K562 (cell line): ENCODE results near the gene PYGO2. TPM values are rescaled to one million over a fixed set of nuclear protein-coding genes. Genes with fewer than 3 reads are reported as not detected.

Experiments
- BRD4 ChIP-seq: fragments of 200-600 bp; sonication (generic); IDR thresholded peaks from 2 replicates; pipeline ENCODE4 v1.6.1; 2017; ENCODE audit warnings: inconsistent platforms
- CBX3 ChIP-seq, 2 experiments: IDR thresholded peaks; 1 replicate in 1 of 2; 2 replicates in 1 of 2; pipeline ENCODE4 v1.6.1; 2012; ENCODE audit warnings: inconsistent platforms in 2 of 2, low read length in 2 of 2, borderline replicate concordance in 1 of 2, control low read depth in 1 of 2
- FOXJ3 ChIP-seq: sonication (generic); formaldehyde crosslinking; IDR thresholded peaks from 2 replicates; pipeline ENCODE4 v1.4.0; 2020; ENCODE audit warnings: mild to moderate bottlenecking, missing genetic modification reagents
- KAT7 ChIP-seq: sonication (generic); formaldehyde crosslinking; IDR thresholded peaks from 2 replicates; pipeline ENCODE4 v1.8.0; 2022; ENCODE audit warnings: missing genetic modification reagents, mild to moderate bottlenecking, borderline replicate concordance
- MEF2A ChIP-seq: IDR thresholded peaks from 2 replicates; pipeline ENCODE4 v1.6.1; 2011; ENCODE audit warnings: low read depth, mild to moderate bottlenecking, low read length, moderate library complexity; ENCODE audit not compliant: control insufficient read depth
- NONO ChIP-seq, 2 experiments: fragments of 200-400 bp in 1 of 2; fragments of 450-650 bp in 1 of 2; formaldehyde crosslinking in 1 of 2; IDR thresholded peaks; 2 replicates each; pipeline ENCODE4 v1.6.1; 2017; ENCODE audit warnings: low read depth in 2 of 2, mild to moderate bottlenecking in 2 of 2, moderate library complexity in 2 of 2, low read length in 1 of 2
- NR1H2 ChIP-seq: sonication (generic); formaldehyde crosslinking; IDR thresholded peaks from 2 replicates; pipeline ENCODE4 v1.4.0; 2020; ENCODE audit warnings: mild to moderate bottlenecking, missing genetic modification reagents
- PCBP1 ChIP-seq: fragments of 200-400 bp; formaldehyde crosslinking; IDR thresholded peaks from 2 replicates; pipeline ENCODE4 v1.6.1; 2018; ENCODE audit warnings: mild to moderate bottlenecking, low read depth, low read length; ENCODE audit not compliant: poor library complexity, severe bottlenecking
- PHB ChIP-seq: fragments of 250-450 bp; sonication (Bioruptor Pico); IDR thresholded peaks from 2 replicates; pipeline ENCODE4 v1.5.0; 2021
- SIN3B ChIP-seq: fragments of 450-650 bp; IDR thresholded peaks from 2 replicates; pipeline ENCODE4 v1.6.1; 2017; ENCODE audit warnings: low read depth, mild to moderate bottlenecking, moderate library complexity
- STAT5B ChIP-seq: fragments of 250-450 bp; sonication (Bioruptor Pico); IDR thresholded peaks from 2 replicates; pipeline ENCODE4 v1.8.0; 2021; ENCODE audit warnings: mild to moderate bottlenecking, inconsistent platforms
- ZNF197 ChIP-seq: fragments of 200-800 bp; sonication (Bioruptor generic); IDR thresholded peaks from 2 replicates; pipeline ENCODE4 v1.6.1; 2016; ENCODE audit warnings: low read depth, missing genetic modification characterization, missing compliant biosample characterization
- ZNF79 ChIP-seq: fragments of 250-450 bp; sonication (Bioruptor Pico); IDR thresholded peaks from 2 replicates; pipeline ENCODE4 v1.4.0; 2020; ENCODE audit warnings: low read depth, mild to moderate bottlenecking, moderate library complexity
- polyA plus RNA-seq, 8 experiments: library from polyadenylated mRNA; depleted of rRNA in 4 of 8; stranded (reverse) in 5 of 8; unstranded in 3 of 8; fragments of >200 nt; fragmentation: Nextera tagmentation in 2 of 8; fragmentation: Illumina TruSeq in 1 of 8; extraction: Ambion mirVana in 2 of 8; extraction: Trizol in 1 of 8; gene quantifications; 2 replicates each; pipeline versions ENCODE4 v1.2.1 to v1.2.3, GENCODE V29; 2011 to 2014; ENCODE audit warnings: inconsistent platforms in 1 of 8, missing spikeins in 1 of 8
- total RNA-seq, 7 experiments: library from RNA; depleted of rRNA in 6 of 7; stranded (reverse); fragments of >200 nt in 6 of 7; fragmentation: Illumina TruSeq in 2 of 7; extraction: Trizol in 2 of 7; gene quantifications; 2 replicates each; pipeline versions ENCODE4 v1.2.1 to v1.2.3, GENCODE V29; 2011 to 2021; ENCODE audit warnings: low replicate concordance in 1 of 7
- TF ChIP-seq, protein P1 (sequence below), 2 experiments: fragments of 450-650 bp in 1 of 2; sonication (generic) in 1 of 2; formaldehyde crosslinking in 1 of 2; IDR thresholded peaks in 1 of 2; conservative IDR thresholded peaks in 1 of 2; 2 replicates each; pipeline versions ENCODE4 v1.6.1 to v1.8.1; 2016 to 2023; ENCODE audit warnings: mild to moderate bottlenecking in 2 of 2, moderate library complexity in 2 of 2, inconsistent platforms in 1 of 2, missing genetic modification reagents in 1 of 2
- TF ChIP-seq, protein P2 (sequence below): fragments of 250-450 bp; sonication (Bioruptor Pico); IDR thresholded peaks from 2 replicates; pipeline ENCODE4 v1.8.0; 2022; ENCODE audit warnings: inconsistent platforms
- TF ChIP-seq, protein P3 (sequence below): fragments of 250-450 bp; sonication (Bioruptor Pico); IDR thresholded peaks from 2 replicates; pipeline ENCODE4 v1.9.0; 2021; ENCODE audit warnings: mild to moderate bottlenecking
- TF ChIP-seq, protein P4 (sequence below): fragments of 250-450 bp; sonication (Bioruptor Pico); IDR thresholded peaks from 2 replicates; pipeline ENCODE4 v1.4.0; 2020; ENCODE audit warnings: mild to moderate bottlenecking, moderate library complexity
- TF ChIP-seq, protein P5 (sequence below): fragments of 450-650 bp; IDR thresholded peaks from 2 replicates; pipeline ENCODE4 v1.6.1; 2016; ENCODE audit warnings: antibody characterized with exemption
- TF ChIP-seq, protein P6 (sequence below): fragments of 450-650 bp; IDR thresholded peaks from 2 replicates; pipeline ENCODE4 v1.6.1; 2016; ENCODE audit warnings: low read depth, mild to moderate bottlenecking, moderate library complexity

Gene PYGO2
- total and polyA plus RNA-seq, 9 of the 15 experiments (the other 6 are each of a cell fraction or from before 2014, with no cell fraction given): 8.3 to 36.2 (median 18.2) TPM

DNA sequence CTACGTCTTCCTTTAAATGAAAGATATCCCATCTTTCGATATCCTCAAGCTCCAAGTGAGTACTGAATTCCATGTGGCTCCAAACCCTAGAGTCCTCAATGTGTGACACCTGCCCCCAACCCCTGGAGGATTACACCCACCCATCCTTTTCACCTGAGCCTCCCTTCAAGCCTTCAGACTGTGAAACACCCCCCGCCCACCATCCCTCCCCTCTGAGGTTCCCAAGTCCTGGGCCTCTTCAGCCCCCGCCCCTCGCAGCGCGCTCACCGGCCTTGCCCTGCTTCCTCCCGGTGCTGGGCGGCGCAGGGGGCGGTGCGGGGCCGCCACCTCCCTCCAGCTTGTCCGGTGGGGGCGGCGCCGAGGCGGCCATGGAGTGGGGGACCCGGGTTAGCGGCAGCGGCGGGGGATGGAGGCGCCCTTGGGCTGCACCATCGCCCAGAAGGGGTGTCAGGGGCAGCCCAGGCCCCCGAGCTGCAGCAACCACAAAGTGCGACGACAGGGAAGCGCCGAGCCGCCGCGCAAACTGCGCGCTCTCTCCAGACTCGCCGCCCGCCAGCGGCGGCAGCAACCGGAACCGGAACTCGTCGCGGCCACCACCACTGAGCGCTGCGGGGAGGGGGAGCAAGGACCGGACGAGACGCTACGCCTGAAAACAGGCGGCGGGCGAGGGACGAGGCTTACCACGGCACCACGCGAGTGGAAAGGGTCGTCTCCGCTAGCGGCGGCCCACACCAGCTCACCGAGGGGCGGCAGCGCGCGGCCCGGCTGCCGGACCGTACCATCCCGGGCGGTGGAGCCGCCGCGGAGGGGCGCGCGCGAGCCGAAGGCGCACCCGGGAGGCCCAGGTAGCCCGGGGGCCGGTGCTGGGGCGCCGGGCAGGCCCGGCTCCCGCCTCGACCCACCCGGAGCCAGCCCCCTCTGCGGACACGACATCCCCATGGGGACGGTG, at the start of gene PYGO2 (continued):
- TF ChIP-seq NR1H2 (CRISPR knock-in tag) (peak; percentile 89; the same call in 1 of the 2 replicates), BRD4 (no peak), ZNF197 (no peak), STAT5B (CRISPR knock-in tag) (no peak), FOXJ3 (CRISPR knock-in tag) (no peak), CBX3 (IDR thresholded peaks at IDR 0.05; ENCODE audit: borderline replicate concordance in 1 of 2, low read length in 2 of 2) (no peak; a peak in 1 of 3 replicates), PHB (CRISPR knock-in tag) (peak; percentile 18), ZNF79 (CRISPR knock-in tag) (no peak), KAT7 (CRISPR knock-in tag) (peak; percentile 70; the same call in 1 of the 2 replicates), PCBP1 (peak; percentile 88), NONO (IDR thresholded peaks at IDR 0.05; ENCODE audit: low read depth in 2 of 2, low read length in 1 of 2) (peak in 1 of 2 experiments; percentile 99; a peak in 3 of 4 replicates), MEF2A (no peak), SIN3B (peak; percentile 92)
- TF ChIP-seq, protein P1, sequence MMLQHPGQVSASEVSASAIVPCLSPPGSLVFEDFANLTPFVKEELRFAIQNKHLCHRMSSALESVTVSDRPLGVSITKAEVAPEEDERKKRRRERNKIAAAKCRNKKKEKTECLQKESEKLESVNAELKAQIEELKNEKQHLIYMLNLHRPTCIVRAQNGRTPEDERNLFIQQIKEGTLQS (IDR thresholded peaks at IDR 0.05): no peak
- TF ChIP-seq, protein P1 (CRISPR knock-in tag; conservative IDR thresholded peaks at IDR 0.05): no peak
- TF ChIP-seq, protein P2, sequence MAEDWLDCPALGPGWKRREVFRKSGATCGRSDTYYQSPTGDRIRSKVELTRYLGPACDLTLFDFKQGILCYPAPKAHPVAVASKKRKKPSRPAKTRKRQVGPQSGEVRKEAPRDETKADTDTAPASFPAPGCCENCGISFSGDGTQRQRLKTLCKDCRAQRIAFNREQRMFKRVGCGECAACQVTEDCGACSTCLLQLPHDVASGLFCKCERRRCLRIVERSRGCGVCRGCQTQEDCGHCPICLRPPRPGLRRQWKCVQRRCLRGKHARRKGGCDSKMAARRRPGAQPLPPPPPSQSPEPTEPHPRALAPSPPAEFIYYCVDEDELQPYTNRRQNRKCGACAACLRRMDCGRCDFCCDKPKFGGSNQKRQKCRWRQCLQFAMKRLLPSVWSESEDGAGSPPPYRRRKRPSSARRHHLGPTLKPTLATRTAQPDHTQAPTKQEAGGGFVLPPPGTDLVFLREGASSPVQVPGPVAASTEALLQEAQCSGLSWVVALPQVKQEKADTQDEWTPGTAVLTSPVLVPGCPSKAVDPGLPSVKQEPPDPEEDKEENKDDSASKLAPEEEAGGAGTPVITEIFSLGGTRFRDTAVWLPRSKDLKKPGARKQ (CRISPR knock-in tag): no peak
- TF ChIP-seq, protein P3, sequence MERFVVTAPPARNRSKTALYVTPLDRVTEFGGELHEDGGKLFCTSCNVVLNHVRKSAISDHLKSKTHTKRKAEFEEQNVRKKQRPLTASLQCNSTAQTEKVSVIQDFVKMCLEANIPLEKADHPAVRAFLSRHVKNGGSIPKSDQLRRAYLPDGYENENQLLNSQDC (CRISPR knock-in tag): no peak; the same call in 1 of the 2 replicates
- TF ChIP-seq, protein P4, sequence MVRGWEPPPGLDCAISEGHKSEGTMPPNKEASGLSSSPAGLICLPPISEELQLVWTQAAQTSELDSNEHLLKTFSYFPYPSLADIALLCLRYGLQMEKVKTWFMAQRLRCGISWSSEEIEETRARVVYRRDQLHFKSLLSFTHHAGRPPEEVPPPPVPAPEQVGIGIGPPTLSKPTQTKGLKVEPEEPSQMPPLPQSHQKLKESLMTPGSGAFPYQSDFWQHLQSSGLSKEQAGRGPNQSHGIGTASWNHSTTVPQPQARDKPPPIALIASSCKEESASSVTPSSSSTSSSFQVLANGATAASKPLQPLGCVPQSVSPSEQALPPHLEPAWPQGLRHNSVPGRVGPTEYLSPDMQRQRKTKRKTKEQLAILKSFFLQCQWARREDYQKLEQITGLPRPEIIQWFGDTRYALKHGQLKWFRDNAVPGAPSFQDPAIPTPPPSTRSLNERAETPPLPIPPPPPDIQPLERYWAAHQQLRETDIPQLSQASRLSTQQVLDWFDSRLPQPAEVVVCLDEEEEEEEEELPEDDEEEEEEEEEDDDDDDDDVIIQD: no peak
- TF ChIP-seq, protein P5, sequence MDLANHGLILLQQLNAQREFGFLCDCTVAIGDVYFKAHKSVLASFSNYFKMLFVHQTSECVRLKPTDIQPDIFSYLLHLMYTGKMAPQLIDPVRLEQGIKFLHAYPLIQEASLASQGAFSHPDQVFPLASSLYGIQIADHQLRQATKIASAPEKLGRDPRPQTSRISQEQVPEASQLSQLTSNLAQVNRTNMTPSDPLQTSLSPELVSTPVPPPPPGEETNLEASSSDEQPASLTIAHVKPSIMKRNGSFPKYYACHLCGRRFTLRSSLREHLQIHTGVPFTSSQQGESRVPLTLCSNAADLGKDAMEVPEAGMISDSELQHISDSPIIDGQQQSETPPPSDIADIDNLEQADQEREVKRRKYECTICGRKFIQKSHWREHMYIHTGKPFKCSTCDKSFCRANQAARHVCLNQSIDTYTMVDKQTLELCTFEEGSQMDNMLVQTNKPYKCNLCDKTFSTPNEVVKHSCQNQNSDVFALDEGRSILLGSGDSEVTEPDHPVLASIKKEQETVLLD: no peak
- TF ChIP-seq, protein P6, sequence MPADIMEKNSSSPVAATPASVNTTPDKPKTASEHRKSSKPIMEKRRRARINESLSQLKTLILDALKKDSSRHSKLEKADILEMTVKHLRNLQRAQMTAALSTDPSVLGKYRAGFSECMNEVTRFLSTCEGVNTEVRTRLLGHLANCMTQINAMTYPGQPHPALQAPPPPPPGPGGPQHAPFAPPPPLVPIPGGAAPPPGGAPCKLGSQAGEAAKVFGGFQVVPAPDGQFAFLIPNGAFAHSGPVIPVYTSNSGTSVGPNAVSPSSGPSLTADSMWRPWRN: no peak
